DND-41 (cell line): ENCODE results near the gene ZNF277.

Experiments used
- ATAC-seq: fragments of 200-7000 bp; cut with Tn5 transposase; 3 replicates; pipeline ENCODE4 v1.9.1; 2021; ENCODE audit warnings: low read depth; ENCODE audit not compliant: insufficient read depth
- DNase-seq: peaks from one replicate; pipeline ENCODE4 v3.0.0-alpha.2; 2020
- H2AFZ ChIP-seq: 2 replicates; pipeline ENCODE4 v1.6.0; 2012; ENCODE audit warnings: low read depth, low read length
- H3K27ac ChIP-seq: 2 replicates; pipeline ENCODE4 v1.5.1; 2012; ENCODE audit warnings: low read length, inconsistent platforms
- H3K27me3 ChIP-seq: fragments of 200-600 bp; sonication (generic); 2 replicates; pipeline ENCODE4 v1.6.0; 2012; ENCODE audit warnings: low read length, mild to moderate bottlenecking, inconsistent platforms; ENCODE audit not compliant: insufficient read depth, poor library complexity
- H3K36me3 ChIP-seq: 2 replicates; pipeline ENCODE4 v1.5.1; 2012; ENCODE audit warnings: low read length, inconsistent platforms; ENCODE audit not compliant: insufficient read depth
- H3K4me1 ChIP-seq: 2 replicates; pipeline ENCODE4 v1.5.1; 2012; ENCODE audit warnings: mild to moderate bottlenecking, low read length; ENCODE audit not compliant: insufficient read depth
- H3K4me2 ChIP-seq: 2 replicates; pipeline ENCODE4 v1.6.0; 2012; ENCODE audit warnings: mild to moderate bottlenecking, moderate library complexity, low read length, inconsistent platforms; ENCODE audit not compliant: insufficient read depth
- H3K4me3 ChIP-seq, 2 experiments: fragments of 200-600 bp in 1 of 2; shearing (Covaris generic) in 1 of 2; 2 replicates each; pipeline ENCODE4 v1.5.1; 2012 to 2016; ENCODE audit warnings: inconsistent platforms in 2 of 2, low read length in 2 of 2, mild to moderate bottlenecking in 2 of 2, low read depth in 1 of 2, moderate library complexity in 1 of 2
- H3K79me2 ChIP-seq: 2 replicates; pipeline ENCODE4 v1.6.0; 2012; ENCODE audit warnings: low read length, inconsistent platforms; ENCODE audit not compliant: insufficient read depth
- H3K9ac ChIP-seq: 2 replicates; pipeline ENCODE4 v1.6.0; 2012; ENCODE audit warnings: low read depth, mild to moderate bottlenecking, inconsistent platforms, low read length, moderate library complexity
- H3K9me3 ChIP-seq: 2 replicates; pipeline ENCODE4 v1.5.1; 2012; ENCODE audit warnings: low read length, moderate library complexity, mild to moderate bottlenecking, inconsistent platforms; ENCODE audit not compliant: insufficient read depth, severe bottlenecking
- H4K20me1 ChIP-seq: 2 replicates; pipeline ENCODE4 v1.6.0; 2012; ENCODE audit warnings: low read length; ENCODE audit not compliant: insufficient read depth
- CTCF ChIP-seq: IDR thresholded peaks from 2 replicates; pipeline ENCODE4 v1.5.1; 2012; ENCODE audit warnings: borderline replicate concordance, low read length, moderate library complexity, mild to moderate bottlenecking; ENCODE audit not compliant: poor library complexity, severe bottlenecking; ENCODE audit errors: extremely low read depth
- EZH2 ChIP-seq: IDR thresholded peaks from 3 replicates; pipeline ENCODE4 v1.6.1; 2012; ENCODE audit warnings: borderline replicate concordance, low read depth, mild to moderate bottlenecking, moderate library complexity, low read length, inconsistent platforms; ENCODE audit not compliant: severe bottlenecking

Gene ZNF277

GRCh38 chr7:112365551-112365950, 159.1 kb downstream of the ZNF277 start:
- Histone ChIP-seq H3K79me2 (no peaks in the 10 kb centered on the region), H3K9ac (no peak overlapping the region), H3K4me3 (no peak overlapping the region), H3K36me3 (no peaks in the 10 kb centered on the region), H3K4me2 (no peak overlapping the region), H3K4me1 (no peaks in the 10 kb centered on the region), H3K27ac (no peak overlapping the region), H3K27me3 (no peaks in the 10 kb centered on the region), H4K20me1 (no peaks in the 10 kb centered on the region), H3K9me3 (no peaks in the 10 kb centered on the region), H2AFZ (no peak overlapping the region)
- DNase-seq (no peak), ATAC-seq (no peak)
- TF ChIP-seq CTCF (no peak), EZH2 (no peak)

- H3K27me3 ChIP-seq, result no peaks in the 10 kb centered on the region
- H2AFZ ChIP-seq, result no peak overlapping the region
- H3K4me2 ChIP-seq, result no peak overlapping the region
- no peaks in the 10 kb centered on the region for H4K20me1 ChIP-seq
- no peak for TF ChIP-seq EZH2
- TF ChIP-seq CTCF, result no peak
- no peaks in the 10 kb centered on the region for H3K79me2 ChIP-seq
- DNase-seq (no peak), ATAC-seq (no peak)
- H3K4me3 ChIP-seq, result no peak overlapping the region
- H3K36me3 ChIP-seq, result no peaks in the 10 kb centered on the region
- H3K4me1 ChIP-seq, result no peaks in the 10 kb centered on the region
- no peaks in the 10 kb centered on the region for H3K9me3 ChIP-seq
- H3K9ac ChIP-seq, result no peak overlapping the region
- H3K27ac ChIP-seq, result no peak overlapping the region
Observed at GRCh38 chr7:112366886-112367285, 160.4 kb downstream of the ZNF277 start.

- no peak overlapping the region for H3K4me3 ChIP-seq
- H2AFZ ChIP-seq, result no peak overlapping the region
- no peak overlapping the region for H3K27ac ChIP-seq
- H3K4me2 ChIP-seq, result no peak overlapping the region
- no peaks in the 10 kb centered on the region for H4K20me1 ChIP-seq
- no peaks in the 10 kb centered on the region for H3K4me1 ChIP-seq
- no peaks in the 10 kb centered on the region for H3K36me3 ChIP-seq
- TF ChIP-seq EZH2 (no peak), CTCF (no peak)
- no peak overlapping the region for H3K9ac ChIP-seq
- H3K27me3 ChIP-seq, result no peaks in the 10 kb centered on the region
- no peaks in the 10 kb centered on the region for H3K79me2 ChIP-seq
- DNase-seq (no peak), ATAC-seq (no peak)
- no peaks in the 10 kb centered on the region for H3K9me3 ChIP-seq
Observed at GRCh38 chr7:112370436-112370835, 163.9 kb downstream of the ZNF277 start.

- no peaks in the 10 kb centered on the region for H4K20me1 ChIP-seq
- TF ChIP-seq EZH2 (no peak), CTCF (no peak)
- H3K27me3 ChIP-seq, result no peaks in the 10 kb centered on the region
- H3K9me3 ChIP-seq, result no peaks in the 10 kb centered on the region
- no peaks in the 10 kb centered on the region for H3K36me3 ChIP-seq
- ATAC-seq, result no peak
- no peak overlapping the region for H3K4me2 ChIP-seq
- no peaks in the 10 kb centered on the region for H3K79me2 ChIP-seq
- no peaks in the 10 kb centered on the region for H3K4me1 ChIP-seq
- no peak overlapping the region for H3K27ac ChIP-seq
- H3K9ac ChIP-seq, result no peak overlapping the region
- H3K4me3 ChIP-seq, result no peak overlapping the region
- H2AFZ ChIP-seq, result no peak overlapping the region
- no peak for DNase-seq
Observed at GRCh38 chr7:112371701-112372100, 165.2 kb downstream of the ZNF277 start.
